Measurements from ENCODE around the gene CEBPA. TPM values are rescaled to one million over a fixed set of nuclear protein-coding genes. Genes with fewer than 3 reads are reported as not detected.
A peak's percentile ranks its signal among the peaks of the same experiment; 100 is the strongest.

The CEBPA gene
- total and polyA plus RNA-seq, 12 donors: 0.60 to 29.9 (median 8.4) TPM

DNA sequence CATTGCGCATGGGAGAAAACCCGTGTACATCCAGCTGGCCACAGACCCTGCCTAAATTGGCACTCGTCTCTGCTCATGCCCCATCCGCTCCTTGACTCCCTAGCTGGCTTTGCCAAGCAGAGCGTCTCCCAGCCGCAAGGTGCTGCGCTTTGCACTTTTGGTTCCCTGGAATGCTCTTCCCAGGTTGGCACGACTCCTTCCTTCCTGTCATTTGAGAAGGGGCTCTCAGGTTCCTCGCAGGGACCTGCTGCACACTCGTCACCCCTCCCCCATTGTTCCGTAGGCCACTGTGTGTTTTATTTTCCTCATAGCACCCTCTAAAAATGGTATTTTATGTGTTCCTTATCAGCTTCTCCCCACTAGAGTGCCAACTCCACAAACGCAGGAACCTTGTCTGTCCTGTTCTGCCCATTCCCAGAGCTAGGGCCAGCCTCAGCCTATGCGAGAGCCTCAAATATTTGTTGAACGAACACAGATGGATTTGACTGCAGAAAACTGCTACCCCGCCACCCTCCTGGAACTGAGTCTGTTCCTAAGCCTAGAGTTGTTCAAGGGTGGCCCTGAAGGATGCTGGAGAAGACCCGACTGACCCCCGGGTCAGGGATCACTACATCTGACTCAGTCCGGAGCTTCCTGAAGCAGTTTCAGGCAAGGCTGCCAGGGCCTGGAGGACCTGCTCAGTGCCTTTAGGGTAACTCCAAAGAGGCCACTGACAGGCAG, 8.4 kb upstream of the CEBPA start:
- H3K36me3 ChIP-seq (replicated peaks in 1 of 2): no peaks in the 10 kb centered on the region
- H3K9me3 ChIP-seq (replicated peaks in 1 of 3): no peaks in the 10 kb centered on the region
- H3K27ac ChIP-seq: no peak overlapping the region
- no peaks in the 10 kb centered on the region for H3K4me1 ChIP-seq (replicated peaks in 1 of 2)
- intact Hi-C loops (cut with DNase I): no loop called here
- no peaks in the 10 kb centered on the region for H3K27me3 ChIP-seq
- TF ChIP-seq, protein P1, sequence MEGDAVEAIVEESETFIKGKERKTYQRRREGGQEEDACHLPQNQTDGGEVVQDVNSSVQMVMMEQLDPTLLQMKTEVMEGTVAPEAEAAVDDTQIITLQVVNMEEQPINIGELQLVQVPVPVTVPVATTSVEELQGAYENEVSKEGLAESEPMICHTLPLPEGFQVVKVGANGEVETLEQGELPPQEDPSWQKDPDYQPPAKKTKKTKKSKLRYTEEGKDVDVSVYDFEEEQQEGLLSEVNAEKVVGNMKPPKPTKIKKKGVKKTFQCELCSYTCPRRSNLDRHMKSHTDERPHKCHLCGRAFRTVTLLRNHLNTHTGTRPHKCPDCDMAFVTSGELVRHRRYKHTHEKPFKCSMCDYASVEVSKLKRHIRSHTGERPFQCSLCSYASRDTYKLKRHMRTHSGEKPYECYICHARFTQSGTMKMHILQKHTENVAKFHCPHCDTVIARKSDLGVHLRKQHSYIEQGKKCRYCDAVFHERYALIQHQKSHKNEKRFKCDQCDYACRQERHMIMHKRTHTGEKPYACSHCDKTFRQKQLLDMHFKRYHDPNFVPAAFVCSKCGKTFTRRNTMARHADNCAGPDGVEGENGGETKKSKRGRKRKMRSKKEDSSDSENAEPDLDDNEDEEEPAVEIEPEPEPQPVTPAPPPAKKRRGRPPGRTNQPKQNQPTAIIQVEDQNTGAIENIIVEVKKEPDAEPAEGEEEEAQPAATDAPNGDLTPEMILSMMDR (IDR thresholded peaks at IDR 0.05): no peak
- TF ChIP-seq POLR2A (IDR thresholded peaks at IDR 0.05): no peak
- H3K4me3 ChIP-seq: no peak overlapping the region
- DNase-seq: peak in 1 of 7 donors; percentile 38
- 71 to 79% (median 74%) methylated on average over 17 to 18 of the region's 18 CpGs for WGBS, 4 donors

DNA sequence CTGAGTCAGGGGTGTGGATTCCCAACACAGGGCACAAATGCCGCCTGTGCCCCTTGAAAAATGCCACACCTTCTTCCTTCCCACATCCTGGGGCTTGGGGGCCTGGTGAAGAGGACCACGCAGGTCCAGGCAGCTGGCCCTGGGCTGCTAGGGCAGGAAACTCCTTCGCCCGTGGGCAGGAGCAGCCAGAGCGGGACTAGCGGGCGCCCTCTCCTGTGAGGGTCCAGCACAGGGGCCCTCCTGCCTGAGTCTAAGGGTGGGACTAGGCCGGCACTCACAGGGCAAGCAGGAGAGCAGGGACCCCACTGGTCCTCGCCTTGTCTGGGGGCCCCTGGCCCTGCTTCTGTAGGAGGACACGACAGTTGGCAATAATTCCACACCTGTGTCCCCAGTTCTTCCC, 7.5 kb upstream of the CEBPA start:
- no peaks in the 10 kb centered on the region for H3K27me3 ChIP-seq
- intact Hi-C loops (cut with DNase I): loop anchor here in 1 of 2 donors (10.0 kb wide), 1 partner anchor 65 kb away; the partner anchor contains the start of gene CEBPG
- no peak overlapping the region for H3K4me3 ChIP-seq
- TF ChIP-seq POLR2A (IDR thresholded peaks at IDR 0.05): no peak
- TF ChIP-seq, protein P1 (IDR thresholded peaks at IDR 0.05): no peak
- H3K9me3 ChIP-seq (replicated peaks in 1 of 3): no peaks in the 10 kb centered on the region
- DNase-seq: peak in 1 of 7 donors; percentile 13
- no peak overlapping the region for H3K27ac ChIP-seq
- WGBS, 4 donors: 62 to 93% (median 79%) methylated on average over 3 to 10 of the region's 10 CpGs
- no peaks in the 10 kb centered on the region for H3K4me1 ChIP-seq (replicated peaks in 1 of 2)
- no peaks in the 10 kb centered on the region for H3K36me3 ChIP-seq (replicated peaks in 1 of 2)

DNA sequence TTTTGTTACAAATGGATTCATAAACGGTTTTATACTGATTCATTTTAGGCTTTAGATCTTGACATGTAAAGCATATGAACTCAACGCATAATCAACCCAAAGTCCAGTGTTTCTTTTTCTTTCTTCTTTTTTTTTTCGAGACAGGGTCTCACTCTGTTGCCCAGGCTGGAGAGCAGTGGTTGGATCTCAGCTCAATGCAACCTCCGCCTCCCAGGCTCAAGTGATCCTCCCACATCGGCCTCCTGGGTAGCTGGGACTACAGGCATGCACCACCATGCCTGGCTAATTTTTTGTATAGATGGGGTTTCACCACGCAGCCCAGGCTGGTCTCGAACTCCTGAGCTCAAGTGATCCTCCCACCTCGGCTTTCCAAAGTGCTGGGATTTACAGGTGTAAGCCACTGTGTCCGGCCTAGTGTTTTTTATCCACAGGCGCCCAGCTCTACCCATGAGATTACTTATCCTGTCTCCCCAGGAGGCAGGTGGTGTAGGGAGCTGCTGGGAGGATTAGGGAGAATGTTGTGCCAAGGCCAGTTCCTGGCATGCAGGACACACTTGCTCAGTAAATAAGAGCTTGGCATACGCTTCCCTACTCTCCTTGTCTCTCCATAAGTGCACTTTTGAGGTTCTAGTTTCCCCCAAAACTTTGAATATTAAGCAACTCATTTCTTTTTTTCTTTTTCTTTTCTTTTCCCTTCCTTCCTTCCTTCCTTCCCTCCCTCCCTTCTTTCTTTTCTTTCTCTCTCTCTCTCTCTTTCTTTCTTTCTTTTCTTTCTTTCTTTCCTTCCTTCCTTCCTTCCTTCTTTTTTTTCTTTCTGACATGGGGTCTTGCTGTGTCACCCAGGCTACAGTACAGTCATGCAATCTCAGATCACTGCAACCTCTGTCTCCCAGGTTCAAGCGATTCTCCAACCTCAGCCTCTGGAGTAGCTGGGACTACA, 4.8 kb upstream of the CEBPA start:
- no peak overlapping the region for H3K4me3 ChIP-seq
- 88 to 90% (median 89%) methylated on average over 12 of the region's 12 CpGs for WGBS, 4 donors
- H3K9me3 ChIP-seq (replicated peaks in 1 of 3): no peaks in the 10 kb centered on the region
- no peaks in the 10 kb centered on the region for H3K27me3 ChIP-seq
- DNase-seq: peak in 1 of 7 donors; percentile 33
- no peak overlapping the region for H3K27ac ChIP-seq
- TF ChIP-seq, protein P1 (IDR thresholded peaks at IDR 0.05): no peak
- no peak for TF ChIP-seq POLR2A (IDR thresholded peaks at IDR 0.05)
- intact Hi-C loops (cut with DNase I): loop anchor here in 1 of 2 donors (10.0 kb wide), 1 partner anchor 68 kb away; the partner anchor contains the start of gene CEBPG
- no peaks in the 10 kb centered on the region for H3K36me3 ChIP-seq (replicated peaks in 1 of 2)
- peaks cover 0 to 17% of the 10 kb centered on the region in 2 donors for H3K4me1 ChIP-seq (replicated peaks in 1 of 2)

DNA sequence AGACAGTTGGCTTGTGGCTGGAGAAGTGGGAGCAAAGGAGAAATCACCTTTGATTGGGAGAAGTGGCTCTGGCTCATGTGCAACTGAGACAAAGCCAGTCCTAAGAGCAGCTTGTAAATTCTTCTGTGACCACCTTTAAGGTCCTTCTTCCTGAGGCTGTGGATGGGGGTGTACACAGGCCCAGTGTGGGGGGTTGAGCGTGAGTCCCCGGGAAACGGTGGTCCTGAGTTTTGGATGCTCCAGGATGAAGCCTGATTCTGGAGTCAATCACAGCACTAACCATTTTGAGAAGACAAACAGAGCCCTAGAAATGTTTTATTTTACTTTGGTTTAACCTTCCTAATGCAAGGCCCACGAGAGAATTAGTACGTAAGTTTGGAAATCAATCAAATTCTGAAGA, 3.9 kb upstream of the CEBPA start:
- no peaks in the 10 kb centered on the region for H3K27me3 ChIP-seq
- intact Hi-C loops (cut with DNase I): loop anchor here in 1 of 2 donors (10.0 kb wide), 1 partner anchor 69 kb away; the partner anchor contains the start of gene CEBPG
- DNase-seq: peak in 1 of 7 donors; percentile 10
- H3K9me3 ChIP-seq (replicated peaks in 1 of 3): no peaks in the 10 kb centered on the region
- no peaks in the 10 kb centered on the region for H3K36me3 ChIP-seq (replicated peaks in 1 of 2)
- TF ChIP-seq, protein P1 (IDR thresholded peaks at IDR 0.05): no peak
- TF ChIP-seq POLR2A (IDR thresholded peaks at IDR 0.05): no peak
- H3K27ac ChIP-seq: no peak overlapping the region
- H3K4me1 ChIP-seq (replicated peaks in 1 of 2): peaks cover 0 to 18% of the 10 kb centered on the region in 2 donors
- no peak overlapping the region for H3K4me3 ChIP-seq
- WGBS, 4 donors: 91 to 96% (median 92%) methylated on average over 5 of the region's 5 CpGs
